Inflammatory macrophage (primary cell): Measurements from ENCODE around the gene SLC10A3.
"Not testable (repeated sequence)": the region's sequence is repeated elsewhere in the genome, so short reads cannot be mapped to it uniquely, and the experiment has no call there.

Source experiments
- DNase-seq, 2 donors: peaks; one replicate each; pipeline ENCODE4 v3.0.0-alpha.2; 2020 to 2022

The SLC10A3 gene

DNA sequence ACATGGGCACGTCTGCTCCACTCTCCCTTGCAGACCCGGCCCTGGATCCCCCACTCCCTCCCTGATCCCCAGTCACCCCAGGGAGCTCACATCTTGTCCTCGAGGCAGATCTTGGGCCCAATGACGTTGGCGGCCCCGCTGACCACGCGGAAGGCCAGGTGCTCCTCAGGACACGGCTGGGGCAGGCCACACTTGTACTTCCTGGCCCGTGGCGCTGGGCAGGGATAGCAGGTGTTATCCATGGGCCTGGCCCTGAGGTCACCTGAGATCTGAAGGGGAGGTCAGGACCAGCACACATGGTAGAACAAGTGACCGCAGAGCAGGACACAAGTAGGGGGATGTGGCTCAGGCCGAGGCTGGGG is 17.9 kb upstream of the SLC10A3 start:
- no peak for DNase-seq

DNA sequence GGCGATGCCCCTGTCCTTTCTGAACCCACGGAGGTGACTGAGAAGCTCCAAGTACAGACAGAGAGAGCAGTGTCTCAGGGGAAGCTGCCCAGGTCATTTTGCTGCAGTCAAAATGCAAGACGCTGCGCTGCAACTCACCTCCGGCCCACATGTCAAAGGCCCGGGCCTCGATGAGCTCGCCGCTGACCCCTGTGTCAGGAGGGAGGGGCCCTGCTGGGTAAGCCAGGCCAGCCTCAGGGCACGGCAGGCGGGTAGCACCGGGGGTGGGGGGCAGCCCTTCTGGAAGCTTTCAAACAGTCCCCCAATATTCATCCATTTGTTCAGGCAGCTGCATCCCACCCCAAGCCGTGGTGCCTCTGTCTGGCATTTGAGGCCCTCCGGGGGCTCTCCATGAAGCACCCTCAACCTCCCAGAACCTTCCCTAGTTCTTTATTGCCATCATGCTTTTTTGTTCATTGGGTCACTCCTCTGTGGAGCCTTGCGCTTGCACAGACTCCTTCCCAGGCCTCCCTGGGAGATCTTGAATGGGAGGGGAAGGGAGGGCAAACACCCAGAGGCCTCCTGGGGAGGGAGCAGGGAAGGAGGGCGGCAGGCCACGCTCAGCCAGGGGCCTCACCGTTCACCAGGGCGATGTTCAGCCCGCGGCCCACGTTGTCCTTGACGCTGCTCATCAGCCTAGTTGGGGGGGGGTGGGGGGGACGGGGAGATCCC is 17.4 kb upstream of the SLC10A3 start:
- DNase-seq, result no peak

DNA sequence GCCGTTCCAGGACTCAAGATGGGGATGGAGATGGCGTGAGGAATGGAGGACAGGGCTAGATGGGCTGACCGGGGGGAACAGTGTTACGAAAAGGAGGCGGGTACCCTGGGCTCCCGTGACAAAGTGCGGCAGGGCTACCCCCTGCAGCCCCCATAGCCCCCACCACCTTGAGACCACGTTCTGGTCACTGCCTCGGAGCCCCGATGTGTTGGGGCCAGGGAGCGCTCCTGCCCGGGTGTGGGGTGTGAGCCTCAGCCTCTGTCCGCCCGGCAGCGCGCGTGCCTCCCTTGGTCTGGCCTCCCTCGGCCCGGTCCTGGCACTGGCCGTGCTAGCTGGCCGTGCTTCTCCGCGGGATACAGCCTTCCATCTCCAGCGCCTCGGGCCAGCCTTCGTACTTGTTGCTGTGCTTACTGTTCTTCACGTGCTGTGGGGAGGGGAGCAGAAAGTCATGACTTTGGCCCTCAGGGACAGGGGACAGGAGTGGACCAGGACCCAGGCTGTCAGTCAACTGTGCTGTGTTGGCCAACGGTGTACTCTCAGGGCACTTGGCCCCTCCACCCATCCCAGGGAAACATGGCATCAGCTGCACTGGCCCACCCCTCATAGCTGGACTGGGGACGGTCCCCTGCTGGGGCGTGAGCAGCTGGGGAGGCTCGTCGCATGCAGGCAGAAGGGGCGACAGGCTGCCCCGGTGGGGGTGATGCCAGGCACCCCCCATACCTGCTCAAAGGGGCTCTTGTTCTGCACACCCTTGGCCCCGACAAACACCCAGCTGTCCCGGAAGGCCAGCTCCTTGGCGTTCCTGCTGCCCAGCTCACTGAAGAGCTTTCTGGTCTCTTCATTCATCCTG is 16.3 kb upstream of the SLC10A3 start:
- DNase-seq, result no peak

DNA sequence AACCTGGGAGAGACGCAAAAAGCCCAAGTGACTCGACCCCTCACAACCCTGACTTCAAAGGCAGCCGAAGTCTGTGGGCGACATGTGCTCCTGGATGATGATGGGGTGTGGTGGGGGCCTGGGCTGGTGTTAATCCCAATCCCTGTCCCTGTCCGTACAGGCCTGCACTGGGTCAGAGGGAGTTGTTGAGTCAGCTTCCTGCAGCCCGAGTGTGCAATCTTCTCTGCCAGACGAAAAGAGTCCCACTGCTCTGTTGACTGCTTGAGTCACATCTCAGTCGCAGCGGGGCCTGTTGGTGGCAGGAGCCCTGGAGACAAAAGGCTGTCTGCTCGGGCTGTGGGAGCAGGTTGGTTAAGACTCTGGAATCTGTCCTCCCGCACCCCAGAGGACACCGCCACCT is 15.3 kb upstream of the SLC10A3 start:
- peak in 1 of 2 donors; percentile 24 for DNase-seq

DNA sequence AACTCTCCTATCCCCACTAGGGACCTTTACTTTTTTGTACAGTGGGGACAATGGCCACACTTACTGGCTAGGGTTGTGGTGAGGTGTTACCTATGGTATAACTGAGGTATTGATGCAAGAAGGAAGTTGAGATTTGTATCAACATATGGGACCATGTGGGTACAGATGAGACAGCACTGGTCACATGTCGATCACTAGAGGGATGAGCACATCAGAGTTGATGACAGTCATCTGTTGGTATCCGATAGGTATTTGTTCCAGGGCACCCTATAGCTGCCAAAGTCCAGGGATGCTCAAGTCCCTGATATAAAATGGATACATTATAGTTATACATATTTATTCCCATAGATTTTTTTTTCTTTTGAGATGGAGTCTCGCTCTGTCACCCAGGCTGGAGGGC is 12.6 kb upstream of the SLC10A3 start:
- peak in 1 of 2 donors; percentile 6 for DNase-seq

DNA sequence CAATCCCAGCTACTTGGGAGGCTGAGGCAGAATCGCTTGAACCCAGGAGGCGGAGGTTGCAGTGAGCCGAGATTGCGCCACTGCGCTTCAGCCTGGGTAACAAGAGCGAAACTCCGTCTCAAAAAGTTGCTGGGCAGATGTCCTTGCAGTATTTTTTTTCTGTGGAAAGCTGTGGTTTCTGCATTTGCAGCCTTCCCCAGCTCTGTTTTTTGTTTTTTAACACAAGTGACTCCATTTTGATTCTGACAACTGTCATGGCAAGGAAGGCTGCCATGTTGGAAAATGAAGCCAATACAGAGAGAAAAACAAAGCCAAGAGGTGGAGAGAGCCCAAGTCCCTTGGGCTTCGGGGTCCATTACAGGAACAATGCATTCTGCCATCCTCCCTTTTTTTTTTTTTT is 11.7 kb upstream of the SLC10A3 start:
- no peak for DNase-seq

DNA sequence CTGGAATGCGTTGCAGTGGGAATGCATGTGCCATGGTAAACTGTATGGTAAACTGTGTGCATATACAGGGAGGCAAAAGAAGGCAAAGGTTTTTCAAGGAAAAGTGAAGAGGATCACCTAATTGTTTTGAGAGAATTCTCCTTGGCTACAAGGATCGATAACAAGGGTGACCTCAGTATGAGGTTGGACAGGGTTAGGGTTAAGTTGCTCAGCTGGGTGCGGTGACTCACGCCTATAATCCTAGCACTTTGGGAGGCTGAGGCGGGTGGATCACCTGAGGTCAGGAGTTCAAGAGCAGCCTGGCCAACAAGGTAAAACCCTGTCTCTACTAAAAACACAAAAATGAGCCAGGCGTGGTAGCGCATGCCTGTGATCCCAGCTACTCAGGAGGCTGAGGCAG is 11.0 kb upstream of the SLC10A3 start:
- DNase-seq, result not testable (repeated sequence)

DNA sequence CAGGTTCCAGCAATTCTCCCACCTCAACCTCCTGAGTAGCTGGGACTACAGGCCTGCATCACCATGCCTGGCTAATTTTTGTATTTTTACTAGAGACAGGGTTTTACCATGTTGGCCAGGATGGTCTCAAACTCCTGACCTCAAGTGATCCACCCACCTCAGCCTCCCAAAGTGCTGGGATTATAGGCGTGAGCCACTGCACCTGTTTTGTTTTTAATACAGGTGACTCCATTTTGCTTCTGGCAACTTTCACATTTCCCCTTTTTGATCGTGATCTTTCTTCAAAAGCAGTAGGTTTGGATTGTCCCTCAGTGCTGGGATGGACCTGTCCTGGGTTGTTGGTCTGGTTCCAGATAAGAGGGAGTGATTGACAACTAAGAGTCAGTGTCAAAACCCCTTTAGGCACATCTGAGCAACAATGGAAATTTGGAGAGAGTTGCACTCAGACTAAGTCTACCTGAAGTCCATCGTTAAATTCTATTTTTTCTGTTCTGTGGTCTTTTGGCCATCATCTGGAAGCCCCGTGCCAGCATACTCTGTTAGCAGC is 6.2 kb upstream of the SLC10A3 start:
- not testable (repeated sequence) for DNase-seq

DNA sequence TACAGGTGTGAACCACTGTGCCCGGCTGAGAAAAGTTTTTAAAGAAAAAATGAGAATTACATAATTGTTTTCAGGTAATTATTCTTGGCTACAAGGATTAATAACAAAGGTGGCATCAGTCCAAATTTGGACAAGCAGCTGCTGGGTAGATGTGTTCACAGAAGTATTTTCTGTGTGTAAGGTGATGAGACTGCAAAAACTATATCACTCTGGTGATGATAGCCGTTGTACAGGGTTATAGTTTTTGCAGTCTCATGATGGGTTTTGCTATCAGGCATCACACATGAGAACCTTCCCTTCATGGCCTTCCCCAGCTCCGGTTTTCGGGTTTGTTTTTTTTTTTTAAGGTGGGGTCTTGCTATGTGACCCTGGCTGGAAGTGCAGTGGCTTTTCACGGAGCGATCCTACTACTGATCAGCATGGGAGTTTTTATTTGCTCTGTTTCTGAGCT is 5.1 kb upstream of the SLC10A3 start:
- DNase-seq, result no peak

DNA sequence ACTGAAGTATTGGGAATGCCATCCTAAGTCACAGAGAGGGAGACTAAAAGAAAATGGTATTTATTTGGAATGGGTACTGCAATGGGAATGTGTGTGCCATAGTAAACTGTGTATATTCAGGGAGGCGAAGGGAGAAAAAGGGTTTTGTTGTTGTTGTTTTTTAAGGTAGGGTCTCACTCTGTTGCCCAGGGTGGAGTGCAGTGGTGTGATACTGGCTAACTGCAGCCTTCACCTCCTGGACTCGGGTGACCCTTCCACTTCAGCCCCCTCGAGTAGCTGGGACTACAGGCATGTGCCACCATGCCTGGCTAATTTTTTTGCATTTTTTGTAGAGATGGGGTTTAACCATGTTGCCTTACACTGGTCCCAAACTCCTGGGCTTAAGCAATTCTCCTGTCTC is 4.3 kb upstream of the SLC10A3 start:
- DNase-seq, result no peak

DNA sequence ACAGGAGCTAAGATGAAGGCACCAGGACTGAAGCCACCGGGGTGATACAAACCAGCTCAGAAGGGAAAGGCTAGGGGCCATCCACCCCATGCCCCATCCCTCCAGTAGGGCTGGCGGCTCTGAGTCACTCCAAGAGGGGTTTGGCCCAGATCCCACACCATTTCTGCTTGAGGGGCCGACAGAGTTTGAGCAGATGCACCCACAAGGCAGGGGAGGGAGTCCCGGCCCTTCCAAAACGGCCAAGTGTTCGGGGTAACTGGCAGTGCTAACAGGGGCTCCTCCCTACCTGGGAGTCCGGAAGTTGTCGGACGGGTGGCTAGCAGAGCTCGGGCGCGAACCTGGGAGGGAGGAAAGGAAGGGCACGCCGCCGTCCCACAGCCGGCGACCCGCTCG is 412 bp downstream of the SLC10A3 start:
- no peak for DNase-seq

DNA sequence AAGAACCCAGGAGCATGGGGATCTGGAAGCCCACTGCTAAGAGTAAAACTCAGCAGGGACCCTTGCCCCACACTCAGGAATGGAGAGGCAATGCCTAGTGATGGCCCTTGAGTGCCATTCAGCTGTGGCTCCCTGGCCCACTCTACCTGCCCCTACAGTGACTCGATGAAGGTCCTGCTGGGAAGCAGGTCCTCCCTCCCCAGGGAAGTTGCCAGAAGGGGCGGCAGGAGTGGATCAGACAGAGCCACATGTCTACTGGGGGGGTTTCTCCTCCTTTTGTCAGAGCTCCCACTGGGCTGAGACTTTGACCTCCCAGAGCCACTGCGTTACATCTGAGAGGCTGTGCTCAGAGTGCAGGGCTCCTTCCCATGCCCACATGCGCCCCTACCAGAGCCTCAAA is 1.2 kb downstream of the SLC10A3 start:
- no peak for DNase-seq

DNA sequence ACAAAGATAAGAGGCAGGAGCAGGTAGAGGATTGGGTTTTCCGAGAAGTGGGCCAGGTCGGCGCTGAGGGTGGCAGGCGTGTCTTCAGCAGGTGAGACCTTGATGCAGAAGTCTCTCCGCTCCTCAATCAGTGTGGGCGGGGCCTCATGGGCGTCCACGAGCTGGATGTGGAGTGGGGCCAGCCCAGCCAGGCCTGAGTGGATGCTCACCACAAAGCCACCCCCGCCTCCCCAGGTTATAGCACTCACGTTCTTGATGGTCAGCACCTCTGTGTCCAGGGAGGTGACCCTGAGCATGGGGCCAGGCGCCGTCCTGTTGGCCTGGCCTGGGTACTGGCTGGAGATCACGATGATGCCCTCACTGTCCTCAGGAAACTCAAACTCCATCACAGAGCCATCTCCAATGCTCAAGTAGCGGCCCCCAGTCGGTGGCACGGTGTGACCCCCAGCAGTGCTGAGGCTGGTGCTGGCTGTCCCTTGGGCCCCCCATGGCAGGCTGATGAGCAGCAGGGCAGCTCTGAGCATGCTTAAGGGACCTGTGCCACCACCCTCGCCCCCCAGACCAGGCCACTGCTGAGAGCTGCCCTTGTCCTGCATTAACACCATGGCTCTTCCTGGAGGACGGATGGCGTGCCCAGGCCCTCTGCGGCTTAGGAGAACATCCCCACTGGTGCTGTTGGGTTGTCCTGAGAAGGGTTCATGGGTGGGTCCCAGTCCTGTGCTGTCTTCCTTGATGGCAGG is 1.9 kb downstream of the SLC10A3 start:
- no peak for DNase-seq

DNA sequence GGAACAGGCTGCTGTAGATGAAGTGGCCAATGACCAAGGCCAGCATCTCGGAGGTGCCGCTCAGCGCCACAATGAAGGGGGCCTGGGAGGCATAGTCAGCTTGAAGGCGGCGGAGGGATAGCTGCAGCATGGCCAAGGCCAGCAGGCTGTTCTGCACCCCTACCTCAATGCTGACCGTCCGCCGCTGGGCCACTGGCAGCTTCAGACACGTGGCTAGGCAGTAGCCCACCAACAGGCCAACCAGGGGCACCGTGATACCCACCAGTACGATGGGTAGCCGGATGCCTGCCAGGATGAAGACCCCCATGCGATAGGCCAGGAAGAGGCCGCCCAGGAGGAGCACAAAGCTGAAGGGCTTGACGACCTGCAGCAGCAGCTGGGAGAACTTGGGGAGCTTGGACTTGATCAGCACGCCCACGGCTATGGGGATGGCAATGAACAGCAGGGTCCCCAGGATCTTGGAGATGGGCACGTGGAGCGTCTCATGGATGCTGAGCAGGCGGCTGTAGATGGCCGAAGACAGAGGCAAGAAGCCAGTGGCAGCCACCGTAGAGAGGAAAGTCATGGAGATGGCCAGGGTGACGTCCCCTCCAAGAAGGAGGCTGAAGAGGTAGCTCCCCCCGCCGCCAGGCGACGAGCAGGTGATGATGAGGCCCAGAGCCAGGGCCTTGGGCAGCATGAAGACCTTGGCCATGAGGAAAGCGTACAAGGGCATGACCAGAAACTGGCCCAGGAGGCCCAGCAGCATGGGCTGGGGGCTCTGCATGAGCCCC is 2.7 kb downstream of the SLC10A3 start:
- no peak for DNase-seq

DNA sequence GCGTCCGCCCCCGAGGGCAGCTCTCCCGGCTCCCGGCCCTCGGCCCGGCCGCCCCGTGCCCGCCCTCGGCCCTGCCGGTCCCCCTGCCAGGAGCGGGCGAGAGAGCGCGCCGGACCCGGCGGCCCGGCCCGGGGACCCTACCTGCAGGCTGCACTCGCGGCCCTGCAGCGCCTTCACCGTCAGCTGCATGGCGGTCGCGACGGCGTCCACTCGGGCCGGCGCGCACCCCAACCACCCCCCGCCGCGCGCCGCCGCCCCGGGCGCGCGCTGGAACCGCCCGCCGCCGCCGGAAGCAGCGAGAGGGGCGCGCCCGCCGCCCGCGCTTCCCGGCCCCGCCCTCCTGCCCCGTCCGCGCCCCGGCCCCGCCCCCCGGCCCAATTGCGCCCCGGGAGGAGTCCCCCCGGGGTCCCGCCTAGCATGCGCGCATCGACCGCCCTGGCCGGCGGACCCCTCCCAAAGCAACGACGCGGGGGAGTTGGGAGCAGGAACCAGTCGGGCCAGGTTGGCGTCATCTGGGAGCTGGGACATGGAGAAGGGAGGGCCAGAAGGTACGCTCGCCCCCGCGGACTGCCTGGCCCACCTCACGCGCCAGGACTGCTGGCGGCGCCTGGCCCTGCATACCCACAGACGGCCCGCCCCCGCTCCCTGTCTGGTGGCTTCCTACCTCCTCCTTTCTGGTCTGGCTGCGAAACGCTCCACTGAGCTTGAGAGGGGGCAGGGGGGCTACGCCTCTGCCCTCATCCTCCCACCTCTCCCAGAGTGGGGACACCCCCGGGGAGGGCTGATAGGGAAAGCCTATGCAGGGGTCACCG is 3.8 kb downstream of the SLC10A3 start, which contains the start of gene UBL4A:
Gene UBL4A (minus strand): TSS at position 220 of the 812 bp plus-strand sequence. CDS start 31 bp downstream, at position 189.
- peak; percentile 16 to 64 for DNase-seq

DNA sequence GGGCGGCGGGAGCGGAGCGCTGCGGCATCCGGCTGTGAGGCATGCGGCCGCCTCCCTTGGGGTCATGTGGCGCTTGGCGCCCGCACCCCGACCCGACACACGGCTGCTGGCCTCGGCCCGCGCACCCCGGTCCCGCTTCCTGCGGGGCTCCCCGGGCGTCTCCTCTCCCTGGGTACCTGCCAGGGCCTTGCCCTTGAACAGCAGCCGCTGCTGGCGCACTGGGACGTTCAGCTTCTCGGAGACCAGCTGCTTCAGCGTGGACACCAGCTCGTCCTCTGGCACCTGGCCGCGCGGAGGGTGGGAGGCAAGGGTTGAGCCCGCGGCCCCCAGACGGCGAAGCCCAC is 4.4 kb downstream of the SLC10A3 start:
- peak in 1 of 2 donors; percentile 17 for DNase-seq

DNA sequence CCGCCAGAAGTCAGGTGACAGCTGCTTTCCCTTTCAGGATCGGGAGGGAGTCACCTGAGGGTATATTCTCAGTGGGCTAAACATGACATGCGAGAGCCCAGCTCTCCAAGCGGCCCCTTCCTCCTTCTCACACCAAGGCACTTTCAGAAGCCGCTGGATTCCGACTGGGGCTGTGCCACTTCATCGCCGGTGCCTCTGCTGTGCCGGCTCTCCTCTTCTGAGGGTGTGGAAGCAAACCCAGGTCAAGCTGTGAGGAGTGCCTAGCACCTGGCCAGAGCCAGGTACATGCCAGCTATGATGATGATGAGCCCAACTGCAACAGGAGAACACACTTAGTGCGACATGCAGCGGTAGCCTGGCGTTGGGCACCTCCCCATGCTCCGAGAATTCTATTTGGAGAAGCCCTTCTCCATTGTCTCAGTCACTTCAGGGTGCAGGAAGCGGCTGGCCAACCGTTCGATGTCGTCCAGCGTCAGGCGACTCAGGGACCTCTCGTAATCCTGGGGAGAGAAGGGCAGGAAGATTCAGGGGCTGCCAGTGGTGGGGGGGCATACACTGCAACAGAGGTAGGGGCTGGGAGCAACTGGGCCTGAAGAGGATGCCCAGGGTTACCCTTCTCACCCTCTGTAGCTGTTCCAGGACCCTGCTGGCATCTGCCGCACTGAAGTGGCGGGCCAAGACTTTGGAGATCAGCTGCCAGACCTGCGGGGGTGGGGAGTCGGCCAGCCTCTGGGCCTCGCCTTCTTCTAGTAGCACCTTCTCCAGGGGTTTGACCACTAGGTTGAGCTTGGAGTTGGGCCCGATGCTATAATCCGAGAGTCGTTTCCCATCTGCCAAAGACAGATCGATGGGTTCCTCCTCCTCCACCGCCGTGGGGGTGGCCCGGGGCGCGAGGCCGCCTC is 5.0 kb downstream of the SLC10A3 start:
- no peak for DNase-seq

DNA sequence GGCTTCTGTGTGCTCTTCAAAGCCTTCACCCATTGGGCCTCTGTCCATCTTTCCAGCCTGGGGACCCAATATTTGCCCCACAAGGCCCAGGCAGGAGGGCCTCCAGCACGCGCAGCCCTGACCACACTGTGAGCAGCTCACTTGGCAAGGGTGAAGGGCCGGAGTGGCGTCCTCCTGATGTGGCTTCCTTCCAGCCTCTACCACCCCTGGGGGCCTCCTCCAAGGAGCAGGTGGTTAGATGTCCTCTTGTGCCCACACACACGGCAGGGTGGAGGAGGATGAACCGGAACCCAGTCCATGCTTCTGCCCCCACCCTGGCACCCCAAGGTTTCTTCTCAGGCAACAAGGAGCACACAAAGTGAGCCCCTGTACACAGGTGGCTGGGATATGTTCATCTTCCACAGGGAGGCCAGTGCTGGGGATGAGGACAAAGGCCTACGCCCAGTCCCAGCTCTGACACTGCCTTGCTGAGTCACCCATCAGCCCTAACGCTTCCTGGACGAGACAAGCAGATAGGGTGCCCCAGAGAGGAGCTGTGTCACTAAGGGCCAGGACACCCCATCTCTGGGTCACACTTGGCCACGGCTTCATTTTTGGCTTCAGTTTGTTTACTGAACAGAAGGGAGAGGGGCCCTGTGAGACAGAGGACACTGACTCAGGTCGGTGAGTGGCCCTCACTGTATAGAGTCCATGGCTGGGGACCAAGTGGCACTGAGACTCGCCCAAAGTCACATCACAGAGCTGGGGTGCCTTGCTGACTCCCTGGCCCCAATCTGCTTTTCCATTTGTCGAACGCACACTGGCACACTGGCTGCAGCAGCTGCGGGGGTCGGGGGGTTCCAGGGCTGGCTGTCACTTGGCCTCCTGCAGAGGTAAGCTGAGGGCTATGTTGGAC is 5.9 kb downstream of the SLC10A3 start:
- peak in 1 of 2 donors; percentile 47 for DNase-seq

DNA sequence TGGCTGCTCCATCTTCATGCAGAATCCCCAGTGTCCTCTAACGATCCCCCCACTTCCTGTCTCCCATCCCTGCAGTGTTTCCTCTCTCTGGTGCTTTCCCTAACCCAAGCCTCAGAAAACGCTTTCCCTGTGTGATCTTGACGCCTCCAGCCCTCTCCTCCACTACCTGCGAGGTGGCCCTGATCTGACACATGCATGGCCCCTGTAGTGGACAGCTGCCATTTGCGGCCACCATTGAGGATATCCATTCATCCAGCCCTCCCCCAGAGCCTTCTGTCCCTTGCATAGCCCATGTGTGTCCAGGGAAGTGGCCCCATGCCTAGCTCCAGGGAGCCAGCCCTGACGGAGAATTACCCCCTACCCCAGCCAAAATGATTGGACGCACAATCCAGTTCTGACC is 7.1 kb downstream of the SLC10A3 start:
- DNase-seq, result no peak
